Esophagus muscularis mucosa (tissue), 4 donors: Measurements from ENCODE around the gene NRIP3. TPM values are rescaled to one million over a fixed set of nuclear protein-coding genes. Genes with fewer than 3 reads are reported as not detected.

Experiments
- DNase-seq: peaks from one replicate; pipeline ENCODE4 v3.0.0-alpha.2; 2017; ENCODE audit errors: extremely low spot score
- H3K27ac ChIP-seq, 4 donors: fragments of 200-600 bp; sonication (generic); replicated peaks in 1 of 4; 1 replicate in 3 of 4; 2 replicates in 1 of 4; pipeline ENCODE4 v1.5.1; 2016 to 2019; ENCODE audit warnings: mild to moderate bottlenecking in 1 of 4
- H3K27me3 ChIP-seq, 4 donors: fragments of 200-600 bp; sonication (generic); one replicate each; pipeline versions ENCODE4 v1.5.1 to v1.6.0; 2016 to 2019
- H3K36me3 ChIP-seq, 4 donors: fragments of 200-600 bp; sonication (generic); one replicate each; pipeline ENCODE4 v1.5.1; 2016 to 2019
- H3K4me1 ChIP-seq, 4 donors: fragments of 200-600 bp; sonication (generic); one replicate each; pipeline ENCODE4 v1.5.1; 2016 to 2019
- H3K4me3 ChIP-seq, 4 donors: fragments of 200-600 bp; sonication (generic); 1 replicate in 2 of 4; 2 replicates in 2 of 4; pipeline ENCODE4 v1.5.1; 2016 to 2019; ENCODE audit warnings: mild to moderate bottlenecking in 4 of 4, moderate library complexity in 1 of 4
- H3K9me3 ChIP-seq, 4 donors: fragments of 200-600 bp; sonication (generic); 1 replicate in 3 of 4; 2 replicates in 1 of 4; pipeline ENCODE4 v1.5.1; 2016 to 2019
- EP300 ChIP-seq: sonication (generic); formaldehyde crosslinking; IDR thresholded peaks from one replicate; pipeline ENCODE4 v1.6.1; 2017; ENCODE audit warnings: antibody characterized with exemption
- POLR2A ChIP-seq: fragments of 450-650 bp; IDR thresholded peaks from one replicate; pipeline ENCODE4 v1.6.1; 2017; ENCODE audit warnings: antibody characterized with exemption, moderate library complexity, mild to moderate bottlenecking, low read depth
- POLR2AphosphoS5 ChIP-seq, 2 donors: sonication (generic); formaldehyde crosslinking; IDR thresholded peaks; one replicate each; pipeline ENCODE4 v1.6.1; 2017; ENCODE audit warnings: antibody characterized with exemption in 2 of 2
- WGBS: methylation state at CpG from one replicate; pipeline ENCODE4 v1.1.5; 2018; 5-methylcytosine and 5-hydroxymethylcytosine counted together
- intact Hi-C: fragments of 100-400 bp; cut with DNase I; formaldehyde crosslinking; loops from one replicate; pipeline ENCODE4 v1.15.1; 2023
- total RNA-seq, 4 donors: library from RNA; depleted of rRNA; stranded (reverse); fragments of >200 nt; gene quantifications; one replicate each; pipeline versions ENCODE4 v1.1.0 to v1.2.1, GENCODE V29; 2016
- TF ChIP-seq, protein P1 (sequence below), 3 experiments: fragments of 200-600 bp in 2 of 3; fragments of 450-650 bp in 1 of 3; sonication (generic) in 2 of 3; IDR thresholded peaks; one replicate each; pipeline ENCODE4 v1.5.1; 2017 to 2019; ENCODE audit warnings: antibody characterized with exemption in 3 of 3, mild to moderate bottlenecking in 2 of 3, moderate library complexity in 1 of 3

The NRIP3 gene
- total RNA-seq, 4 donors from 2014 or later = 2.1 to 4.0 (median 3.5) TPM

DNA sequence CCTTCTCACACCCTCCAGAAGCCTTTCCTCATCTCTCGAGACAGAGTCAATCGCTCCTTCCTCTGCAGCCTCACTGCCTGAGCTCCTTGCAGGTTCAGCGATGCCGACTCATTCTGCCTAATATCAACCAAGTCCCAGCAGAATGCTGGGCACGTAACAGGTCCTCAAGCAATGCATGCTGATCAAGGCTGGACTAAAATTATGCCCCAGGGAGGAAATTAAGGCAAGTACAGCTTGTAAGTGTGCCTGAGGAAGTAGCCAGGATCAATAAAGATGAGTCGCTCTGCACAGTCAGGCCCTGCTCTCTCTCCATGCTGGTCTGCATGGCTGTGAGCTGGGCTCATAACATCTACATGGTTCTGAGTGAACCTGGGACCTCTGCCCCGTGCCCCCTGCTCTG is 25.6 kb upstream of the NRIP3 start:
- TF ChIP-seq POLR2A (no peak), EP300 (no peak), POLR2AphosphoS5 (IDR thresholded peaks at IDR 0.05) (no peak)
- TF ChIP-seq, protein P1, sequence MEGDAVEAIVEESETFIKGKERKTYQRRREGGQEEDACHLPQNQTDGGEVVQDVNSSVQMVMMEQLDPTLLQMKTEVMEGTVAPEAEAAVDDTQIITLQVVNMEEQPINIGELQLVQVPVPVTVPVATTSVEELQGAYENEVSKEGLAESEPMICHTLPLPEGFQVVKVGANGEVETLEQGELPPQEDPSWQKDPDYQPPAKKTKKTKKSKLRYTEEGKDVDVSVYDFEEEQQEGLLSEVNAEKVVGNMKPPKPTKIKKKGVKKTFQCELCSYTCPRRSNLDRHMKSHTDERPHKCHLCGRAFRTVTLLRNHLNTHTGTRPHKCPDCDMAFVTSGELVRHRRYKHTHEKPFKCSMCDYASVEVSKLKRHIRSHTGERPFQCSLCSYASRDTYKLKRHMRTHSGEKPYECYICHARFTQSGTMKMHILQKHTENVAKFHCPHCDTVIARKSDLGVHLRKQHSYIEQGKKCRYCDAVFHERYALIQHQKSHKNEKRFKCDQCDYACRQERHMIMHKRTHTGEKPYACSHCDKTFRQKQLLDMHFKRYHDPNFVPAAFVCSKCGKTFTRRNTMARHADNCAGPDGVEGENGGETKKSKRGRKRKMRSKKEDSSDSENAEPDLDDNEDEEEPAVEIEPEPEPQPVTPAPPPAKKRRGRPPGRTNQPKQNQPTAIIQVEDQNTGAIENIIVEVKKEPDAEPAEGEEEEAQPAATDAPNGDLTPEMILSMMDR (IDR thresholded peaks at IDR 0.05) = no peak
- H3K27ac ChIP-seq = no peak overlapping the region
- no peaks in the 10 kb centered on the region for H3K9me3 ChIP-seq
- WGBS = 97% methylated on average over 7 of the region's 7 CpGs
- H3K4me1 ChIP-seq = peaks cover 0 to 4% (median 0%) of the 10 kb centered on the region in 4 donors
- intact Hi-C loops = no loop called here
- H3K36me3 ChIP-seq = no peaks in the 10 kb centered on the region
- no peak for DNase-seq
- no peak overlapping the region for H3K4me3 ChIP-seq
- H3K27me3 ChIP-seq = no peaks in the 10 kb centered on the region

DNA sequence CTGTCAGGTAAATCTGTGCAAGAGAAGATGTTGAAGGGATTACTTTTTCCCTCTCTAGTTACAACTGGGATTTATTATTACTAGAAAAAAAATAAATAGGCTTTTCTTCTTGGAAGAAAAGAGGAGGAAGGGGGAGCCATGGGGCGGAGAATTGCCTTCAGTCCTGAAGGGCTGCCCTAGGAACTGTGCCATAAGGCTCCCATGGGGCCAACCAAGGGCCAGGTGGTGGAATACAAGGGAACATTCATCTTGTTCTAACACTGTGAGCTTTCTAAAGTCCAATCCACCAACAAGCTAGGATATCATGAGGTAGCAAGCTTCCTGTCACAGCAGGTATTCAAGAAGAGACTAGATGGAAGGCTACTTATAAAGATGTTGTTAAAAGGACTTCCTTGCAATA is 24.8 kb upstream of the NRIP3 start:
- no peak for TF ChIP-seq POLR2A
- no peak for TF ChIP-seq POLR2AphosphoS5 (IDR thresholded peaks at IDR 0.05)
- no peak for TF ChIP-seq EP300
- TF ChIP-seq, protein P1 (IDR thresholded peaks at IDR 0.05) = no peak
- no peaks in the 10 kb centered on the region for H3K36me3 ChIP-seq
- H3K27me3 ChIP-seq = no peaks in the 10 kb centered on the region
- no peak for DNase-seq
- H3K4me3 ChIP-seq = no peak overlapping the region
- no peak overlapping the region for H3K27ac ChIP-seq
- H3K4me1 ChIP-seq = peaks cover 0 to 4% (median 0%) of the 10 kb centered on the region in 4 donors
- intact Hi-C loops = no loop called here
- H3K9me3 ChIP-seq = no peaks in the 10 kb centered on the region
- WGBS = 73% methylated on average over 1 of the region's 1 CpG

DNA sequence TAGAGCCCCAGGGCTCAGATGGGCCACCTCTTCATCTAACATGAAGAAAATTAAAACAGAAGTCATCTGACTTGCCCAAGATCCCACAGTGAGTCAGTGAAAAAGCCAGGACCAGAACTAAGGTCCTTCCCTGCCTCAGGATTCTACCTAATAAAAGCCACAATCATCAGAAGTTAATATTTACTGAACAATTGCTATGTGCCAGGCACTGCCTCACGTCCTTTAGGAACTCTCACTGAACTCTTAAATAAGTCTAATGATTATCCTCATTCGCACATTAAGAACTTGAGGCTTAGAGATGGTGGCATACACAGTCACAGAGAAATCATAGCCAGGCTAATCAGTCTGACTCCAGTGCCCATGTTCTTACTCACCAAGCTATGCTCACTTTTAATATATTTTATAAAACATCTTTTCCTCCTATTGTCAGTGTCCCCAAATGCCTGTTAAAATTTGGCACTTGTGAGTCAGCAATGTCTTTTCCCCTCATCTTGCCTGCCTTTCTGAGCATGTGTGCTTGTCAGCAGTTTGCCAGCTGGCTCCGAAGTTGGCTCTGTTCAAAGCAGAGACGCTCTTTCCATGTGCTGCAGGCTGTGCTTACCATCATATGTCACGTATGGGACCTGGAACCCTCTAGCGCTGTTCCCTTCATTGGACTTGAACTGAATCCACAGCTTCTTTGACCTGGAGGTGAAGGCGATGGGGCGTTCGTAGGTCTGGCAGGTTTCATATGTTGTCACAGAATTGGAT is 21.5 kb upstream of the NRIP3 start:
- H3K4me3 ChIP-seq = no peak overlapping the region
- H3K36me3 ChIP-seq = no peaks in the 10 kb centered on the region
- no peak overlapping the region for H3K27ac ChIP-seq
- H3K4me1 ChIP-seq = peaks cover 0 to 11% (median 4%) of the 10 kb centered on the region in 4 donors
- no peaks in the 10 kb centered on the region for H3K9me3 ChIP-seq
- 76% methylated on average over 9 of the region's 9 CpGs for WGBS
- intact Hi-C loops = no loop called here
- DNase-seq = no peak
- TF ChIP-seq, protein P1 (IDR thresholded peaks at IDR 0.05) = no peak
- TF ChIP-seq EP300 = no peak
- no peaks in the 10 kb centered on the region for H3K27me3 ChIP-seq

DNA sequence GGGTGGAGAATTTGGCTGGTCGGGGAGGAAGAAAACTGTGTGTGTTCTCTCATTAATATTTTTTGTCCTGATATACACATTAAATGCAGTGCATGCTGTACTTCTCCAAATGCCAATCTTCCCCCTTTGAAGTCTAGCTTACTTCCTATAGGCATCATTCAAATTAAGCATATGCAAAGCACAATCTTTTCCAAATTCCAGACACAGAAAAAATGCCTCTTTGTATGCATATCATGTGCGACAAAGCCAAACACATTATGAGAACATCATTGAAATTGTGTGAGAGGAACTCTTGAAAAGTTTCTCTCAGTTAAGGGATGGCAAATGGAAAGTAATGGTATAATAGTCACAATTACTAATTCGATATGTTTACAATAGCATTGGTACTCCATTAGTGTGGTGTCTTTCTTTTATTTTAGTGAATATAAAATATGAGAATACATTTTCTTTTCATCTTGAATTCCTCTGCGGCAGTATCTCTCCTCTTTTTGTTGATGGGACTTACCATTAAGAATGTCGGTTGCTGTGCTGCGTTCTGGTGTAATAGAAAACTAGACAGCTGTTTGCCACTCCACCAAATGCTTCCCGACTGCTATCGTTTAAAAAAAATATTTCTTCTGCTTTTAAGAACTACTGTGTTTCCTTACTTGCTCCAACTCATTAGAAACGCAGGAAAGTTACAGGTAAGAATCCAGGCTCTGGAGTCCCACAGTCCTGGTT is 19.3 kb upstream of the NRIP3 start:
- Histone ChIP-seq H3K4me3 (no peak overlapping the region), H3K9me3 (no peaks in the 10 kb centered on the region), H3K4me1 (peaks cover 0 to 9% (median 4%) of the 10 kb centered on the region in 4 donors), H3K27ac (no peak overlapping the region), H3K36me3 (no peaks in the 10 kb centered on the region), H3K27me3 (no peaks in the 10 kb centered on the region)
- no peak for DNase-seq
- WGBS = 94% methylated on average over 9 of the region's 9 CpGs
- TF ChIP-seq POLR2A (no peak), POLR2AphosphoS5 (IDR thresholded peaks at IDR 0.05) (no peak), EP300 (no peak)
- TF ChIP-seq, protein P1 (IDR thresholded peaks at IDR 0.05) = no peak
- intact Hi-C loops = no loop called here
